ENCODE results near the gene CCDC148.

- no peak for TF ChIP-seq CTCF (IDR thresholded peaks at IDR 0.05)
- TF ChIP-seq EZH2 (IDR thresholded peaks at IDR 0.05; ENCODE audit: borderline replicate concordance, insufficient read depth, low read depth, low read length, poor library complexity, severe bottlenecking) = no peak
Observed at GRCh38 chr2:158487419-158487818, 30.9 kb upstream of the CCDC148 start.
